H7 (cell line): Measurements from ENCODE around the gene P2RY2. TPM values are rescaled to one million over a fixed set of nuclear protein-coding genes. Genes with fewer than 3 reads are reported as not detected.

Experiments used
- DNase-seq: peaks from one replicate; pipeline ENCODE4 v3.0.0; 2012
- H3K27me3 ChIP-seq: 2 replicates; pipeline ENCODE4 v1.6.0; 2011; ENCODE audit warnings: mild to moderate bottlenecking, low read length; ENCODE audit not compliant: control insufficient read depth, insufficient read depth
- H3K36me3 ChIP-seq: replicated peaks from 2 replicates; pipeline ENCODE4 v1.5.1; 2011; ENCODE audit warnings: low read length; ENCODE audit not compliant: control insufficient read depth, insufficient read depth
- H3K4me3 ChIP-seq: 2 replicates; pipeline ENCODE4 v1.5.1; 2011; ENCODE audit warnings: low read depth, mild to moderate bottlenecking, control low read depth, low read length, moderate library complexity; ENCODE audit not compliant: insufficient read depth
- total RNA-seq: library from RNA; depleted of rRNA; stranded (reverse); fragments of >200 nt; shearing (Covaris generic); gene quantifications from 2 replicates; pipeline ENCODE4 v1.2.3, GENCODE V29; 2014

The P2RY2 gene
- total RNA-seq, 1 experiment from 2014 or later: 0.35 TPM

DNA sequence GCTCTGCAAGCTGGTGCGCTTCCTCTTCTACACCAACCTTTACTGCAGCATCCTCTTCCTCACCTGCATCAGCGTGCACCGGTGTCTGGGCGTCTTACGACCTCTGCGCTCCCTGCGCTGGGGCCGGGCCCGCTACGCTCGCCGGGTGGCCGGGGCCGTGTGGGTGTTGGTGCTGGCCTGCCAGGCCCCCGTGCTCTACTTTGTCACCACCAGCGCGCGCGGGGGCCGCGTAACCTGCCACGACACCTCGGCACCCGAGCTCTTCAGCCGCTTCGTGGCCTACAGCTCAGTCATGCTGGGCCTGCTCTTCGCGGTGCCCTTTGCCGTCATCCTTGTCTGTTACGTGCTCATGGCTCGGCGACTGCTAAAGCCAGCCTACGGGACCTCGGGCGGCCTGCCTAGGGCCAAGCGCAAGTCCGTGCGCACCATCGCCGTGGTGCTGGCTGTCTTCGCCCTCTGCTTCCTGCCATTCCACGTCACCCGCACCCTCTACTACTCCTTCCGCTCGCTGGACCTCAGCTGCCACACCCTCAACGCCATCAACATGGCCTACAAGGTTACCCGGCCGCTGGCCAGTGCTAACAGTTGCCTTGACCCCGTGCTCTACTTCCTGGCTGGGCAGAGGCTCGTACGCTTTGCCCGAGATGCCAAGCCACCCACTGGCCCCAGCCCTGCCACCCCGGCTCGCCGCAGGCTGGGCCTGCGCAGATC is 16.5 kb downstream of the P2RY2 start:
- H3K27me3 ChIP-seq: no peaks in the 10 kb centered on the region
- no peak overlapping the region for H3K4me3 ChIP-seq
- DNase-seq: no peak
- no peaks in the 10 kb centered on the region for H3K36me3 ChIP-seq

DNA sequence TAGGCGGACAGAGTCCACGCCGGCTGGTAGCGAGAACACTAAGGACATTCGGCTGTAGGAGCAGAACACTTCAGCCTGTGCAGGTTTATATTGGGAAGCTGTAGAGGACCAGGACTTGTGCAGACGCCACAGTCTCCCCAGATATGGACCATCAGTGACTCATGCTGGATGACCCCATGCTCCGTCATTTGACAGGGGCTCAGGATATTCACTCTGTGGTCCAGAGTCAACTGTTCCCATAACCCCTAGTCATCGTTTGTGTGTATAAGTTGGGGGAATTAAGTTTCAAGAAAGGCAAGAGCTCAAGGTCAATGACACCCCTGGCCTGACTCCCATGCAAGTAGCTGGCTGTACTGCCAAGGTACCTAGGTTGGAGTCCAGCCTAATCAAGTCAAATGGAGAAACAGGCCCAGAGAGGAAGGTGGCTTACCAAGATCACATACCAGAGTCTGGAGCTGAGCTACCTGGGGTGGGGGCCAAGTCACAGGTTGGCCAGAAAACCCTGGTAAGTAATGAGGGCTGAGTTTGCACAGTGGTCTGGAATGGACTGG is 17.2 kb downstream of the P2RY2 start:
- DNase-seq: no peak
- Histone ChIP-seq H3K36me3 (no peaks in the 10 kb centered on the region), H3K4me3 (no peak overlapping the region), H3K27me3 (no peaks in the 10 kb centered on the region)

DNA sequence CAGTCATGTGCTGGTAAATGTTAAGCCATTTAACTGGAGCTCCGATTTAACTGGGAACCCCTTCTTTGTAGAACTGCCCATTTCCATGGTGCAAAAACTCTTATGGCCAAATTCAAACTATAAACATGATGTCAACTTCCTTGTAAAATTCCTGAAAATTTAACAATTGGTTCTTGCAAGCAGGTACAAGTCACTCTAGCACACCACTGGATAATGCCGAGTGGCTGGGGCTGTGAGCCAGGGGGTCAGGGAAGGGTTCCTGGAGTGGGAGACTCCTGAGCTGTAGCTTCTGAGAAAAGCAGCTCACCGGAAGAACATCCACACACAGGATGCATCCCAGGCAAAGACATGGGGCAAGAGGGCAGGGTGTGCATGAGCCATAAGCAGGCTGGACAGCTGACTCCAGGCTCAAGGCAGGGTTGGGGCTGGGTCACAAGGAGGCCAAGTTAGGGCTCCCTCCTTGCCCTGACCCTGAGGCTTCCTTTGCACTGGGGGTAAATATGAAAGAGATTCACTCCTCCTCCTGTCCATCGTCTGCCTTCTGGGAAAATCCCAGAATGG is 18.2 kb downstream of the P2RY2 start:
- DNase-seq: no peak
- Histone ChIP-seq H3K36me3 (no peaks in the 10 kb centered on the region), H3K27me3 (no peaks in the 10 kb centered on the region), H3K4me3 (no peak overlapping the region)

DNA sequence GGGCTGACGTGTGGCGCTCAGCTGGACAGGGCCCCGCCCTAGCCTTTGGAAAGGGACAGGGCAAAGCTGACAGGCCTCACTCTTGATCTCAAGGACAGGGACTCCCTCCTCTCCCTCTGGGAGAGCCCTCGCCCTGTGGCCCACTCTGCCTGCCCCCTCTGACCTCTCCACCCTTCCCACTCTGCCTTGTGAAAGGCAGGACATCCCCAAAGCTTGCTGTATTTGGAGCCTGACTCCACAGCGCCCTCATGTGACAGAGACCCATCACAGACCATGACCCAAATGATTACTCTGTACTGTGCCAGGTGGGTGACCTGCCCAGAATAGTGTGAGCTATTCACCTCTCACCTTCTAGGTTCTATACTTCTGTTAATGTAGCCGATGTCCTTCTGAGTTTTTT is 18.8 kb downstream of the P2RY2 start:
- H3K36me3 ChIP-seq: no peaks in the 10 kb centered on the region
- H3K4me3 ChIP-seq: no peak overlapping the region
- no peaks in the 10 kb centered on the region for H3K27me3 ChIP-seq
- DNase-seq: peak; percentile 90

DNA sequence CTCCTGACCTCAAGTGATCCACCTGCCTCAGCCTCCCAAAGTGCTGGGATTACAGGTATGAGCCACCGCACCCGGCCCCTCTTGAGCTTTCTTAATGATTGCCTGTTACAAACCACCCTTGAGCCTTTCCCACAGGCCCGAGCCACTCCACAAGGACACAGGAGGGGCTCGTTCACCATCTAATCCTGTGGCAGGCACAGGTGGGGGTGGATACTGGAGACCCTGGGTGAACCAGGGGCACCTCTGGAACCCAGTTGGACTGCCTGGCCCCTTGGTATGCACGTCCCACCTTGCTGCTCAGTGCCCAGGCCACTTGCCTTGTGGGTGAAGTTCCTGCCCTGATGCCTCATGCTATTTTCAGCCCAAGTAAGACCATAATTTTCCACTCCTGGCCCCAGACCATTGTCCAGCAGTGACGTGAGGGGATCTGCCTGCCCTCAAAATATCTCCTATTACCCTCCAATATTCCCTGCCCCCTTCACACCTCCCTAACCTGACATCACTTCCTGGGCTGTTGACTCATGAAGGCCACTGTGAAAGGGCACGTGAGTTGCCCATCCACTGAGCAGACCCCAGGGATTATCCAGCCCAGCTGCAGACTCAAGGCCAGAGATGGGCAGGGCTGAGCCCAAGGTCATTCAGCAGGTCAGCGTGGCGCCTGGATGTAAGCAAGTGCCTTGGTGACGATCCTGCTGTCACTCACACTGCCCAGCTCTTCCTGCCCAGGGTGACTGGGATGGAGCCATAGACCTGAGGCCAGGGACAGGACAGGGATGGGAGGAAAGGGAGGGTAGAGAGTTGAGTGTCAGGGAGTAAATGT is 19.6 kb downstream of the P2RY2 start:
- Histone ChIP-seq H3K4me3 (no peak overlapping the region), H3K27me3 (no peaks in the 10 kb centered on the region)
- DNase-seq: no peak

DNA sequence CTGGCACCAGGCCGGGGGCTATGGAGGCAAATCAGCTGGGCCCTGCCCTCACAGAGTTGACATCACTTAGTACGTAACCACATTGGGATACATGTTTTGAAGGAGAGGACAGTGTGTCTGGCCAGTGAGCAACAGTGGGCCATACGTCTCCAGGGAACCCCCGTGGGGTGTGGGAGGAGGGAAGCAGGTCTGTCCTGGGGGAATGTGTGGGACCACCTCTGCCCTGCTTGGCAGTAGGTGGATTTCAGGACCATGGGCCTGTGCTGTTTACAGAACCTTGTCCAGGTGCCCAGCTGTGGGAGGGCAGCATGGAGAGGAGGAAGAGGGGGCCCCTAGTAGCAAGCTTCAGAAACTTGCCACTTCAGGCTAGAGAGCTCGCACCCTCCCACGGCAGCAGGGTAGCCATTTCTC is 21.0 kb downstream of the P2RY2 start:
- H3K36me3 ChIP-seq: no peaks in the 10 kb centered on the region
- no peak for DNase-seq
- H3K4me3 ChIP-seq: no peak overlapping the region
- no peaks in the 10 kb centered on the region for H3K27me3 ChIP-seq

More for the DNA sequence above, 19.6 kb downstream of the P2RY2 start:
- H3K36me3 ChIP-seq: no peaks in the 10 kb centered on the region

DNA sequence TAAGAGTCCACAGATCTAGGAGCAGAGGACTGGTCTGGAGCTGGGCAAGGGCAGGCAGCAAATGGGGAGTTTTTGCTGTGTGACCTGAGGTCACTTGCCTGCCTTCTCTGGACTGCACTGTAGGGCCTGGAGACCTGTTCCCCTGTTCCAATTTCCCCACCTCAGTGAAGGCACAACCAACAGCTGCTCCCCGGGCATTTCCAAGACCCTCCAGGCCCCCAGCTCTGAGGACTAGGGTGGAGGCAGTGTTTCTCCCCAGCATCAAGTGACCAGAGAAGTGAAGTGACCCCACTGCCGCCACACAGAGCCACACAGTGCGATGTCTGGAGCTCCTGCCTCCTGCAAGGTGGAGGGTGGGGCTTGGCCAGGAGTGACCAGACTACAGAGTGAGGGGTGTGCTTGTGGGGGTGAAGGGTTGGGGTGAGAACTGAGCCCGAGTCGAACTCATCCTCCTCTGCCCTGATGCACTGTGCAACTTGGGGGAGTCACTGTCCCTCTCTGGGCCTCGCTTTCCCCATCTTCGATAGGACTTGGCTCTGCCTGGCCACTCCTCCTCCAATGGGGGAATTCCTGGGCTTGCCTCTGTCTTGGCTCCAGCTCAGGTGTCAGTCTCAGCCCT is 21.6 kb downstream of the P2RY2 start:
- Histone ChIP-seq H3K36me3 (no peaks in the 10 kb centered on the region), H3K4me3 (no peak overlapping the region), H3K27me3 (no peaks in the 10 kb centered on the region)
- no peak for DNase-seq

DNA sequence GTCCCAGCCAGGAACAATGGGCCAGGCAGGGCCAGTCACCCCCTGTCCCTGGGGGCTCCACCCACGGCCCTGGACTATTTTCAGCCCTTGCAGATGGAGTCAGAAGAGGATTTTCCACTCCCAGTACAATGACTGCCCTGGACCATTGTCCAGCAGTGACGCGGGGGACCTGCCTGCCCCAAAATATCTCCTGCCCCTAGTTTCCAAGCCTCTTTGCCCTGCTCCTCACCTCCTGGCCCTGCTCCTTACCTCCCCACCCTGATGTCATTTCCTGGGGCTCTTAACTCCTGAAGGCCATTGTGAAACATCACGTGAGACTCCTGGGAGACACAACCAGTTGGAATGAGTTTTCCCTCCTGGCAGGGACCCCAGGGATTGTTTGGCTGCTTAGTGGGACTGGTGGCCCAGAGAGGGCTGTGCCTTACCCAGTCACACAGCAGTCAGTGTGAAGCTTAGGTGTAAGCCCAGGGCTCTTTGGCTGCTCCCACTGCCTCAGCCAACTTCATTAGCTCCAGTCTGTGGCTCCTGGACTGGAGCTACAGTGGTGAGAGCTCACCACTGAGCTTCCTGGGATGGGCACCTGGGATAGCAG is 22.2 kb downstream of the P2RY2 start:
- Histone ChIP-seq H3K36me3 (no peaks in the 10 kb centered on the region), H3K27me3 (no peaks in the 10 kb centered on the region), H3K4me3 (no peak overlapping the region)
- no peak for DNase-seq

DNA sequence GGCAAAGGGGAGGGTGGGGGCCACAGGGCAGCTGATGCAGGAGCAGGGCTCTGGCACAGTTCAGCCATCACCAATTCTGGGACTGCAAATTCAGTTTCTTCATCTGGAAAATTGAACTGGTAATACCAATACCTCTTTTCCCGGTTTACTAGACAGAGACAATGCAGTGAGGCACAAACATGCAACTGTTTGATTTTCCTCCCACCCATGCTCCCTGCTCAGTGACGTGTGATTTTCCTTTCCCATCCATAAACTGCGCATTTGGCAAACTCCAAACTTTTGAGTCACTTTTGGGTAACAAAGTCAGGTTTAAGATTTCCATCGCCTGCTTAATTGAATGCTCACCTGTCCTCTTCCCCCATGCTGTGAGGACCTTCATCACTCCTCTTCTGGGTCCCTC is 23.2 kb downstream of the P2RY2 start:
- Histone ChIP-seq H3K27me3 (no peaks in the 10 kb centered on the region), H3K36me3 (no peaks in the 10 kb centered on the region), H3K4me3 (no peak overlapping the region)
- DNase-seq: no peak

DNA sequence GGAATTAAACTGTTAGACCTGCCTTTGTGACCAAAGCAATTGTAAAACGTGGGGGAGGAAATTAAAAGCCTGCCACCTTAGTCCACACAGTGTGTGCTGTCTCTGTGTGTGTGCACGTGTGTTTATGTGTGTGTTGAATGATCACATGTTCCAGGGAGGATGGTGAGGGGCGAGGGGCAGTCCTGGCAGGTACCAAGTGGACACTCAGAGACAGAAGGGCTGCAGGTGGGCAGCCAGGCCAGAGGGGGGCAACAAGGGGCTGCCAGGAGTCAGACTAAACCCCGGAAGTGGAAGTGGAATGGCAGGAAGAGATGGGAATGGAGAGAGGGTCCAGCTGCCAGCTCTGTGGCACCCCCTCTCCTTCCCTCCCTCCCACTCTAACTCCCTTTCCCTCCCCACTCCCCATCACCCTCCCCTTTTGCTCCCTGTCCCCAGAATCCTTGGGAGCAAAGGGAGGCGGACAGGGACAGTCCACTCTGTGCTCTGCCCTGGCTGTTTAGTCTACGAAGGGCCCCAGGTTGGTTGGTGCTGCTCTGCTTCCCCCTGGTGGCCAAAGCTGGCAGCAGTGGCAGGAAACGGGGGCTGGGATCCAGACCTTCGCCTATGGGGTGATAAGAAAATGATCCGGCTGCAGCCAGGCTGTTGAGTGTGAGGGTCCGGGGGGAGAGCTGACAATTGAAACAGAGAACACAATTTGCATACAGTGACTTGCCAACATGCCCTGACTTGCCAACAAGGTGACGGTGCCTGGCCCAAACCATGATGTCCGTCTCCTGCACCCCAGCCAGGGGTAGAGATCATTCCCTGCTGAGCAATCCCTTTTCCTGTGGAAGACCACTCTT is 24.4 kb downstream of the P2RY2 start:
- DNase-seq: peak; percentile 86
- peak overlapping the region; percentile 34; the same call in 1 of the 2 replicates for H3K4me3 ChIP-seq
- H3K36me3 ChIP-seq: no peaks in the 10 kb centered on the region
- no peaks in the 10 kb centered on the region for H3K27me3 ChIP-seq

DNA sequence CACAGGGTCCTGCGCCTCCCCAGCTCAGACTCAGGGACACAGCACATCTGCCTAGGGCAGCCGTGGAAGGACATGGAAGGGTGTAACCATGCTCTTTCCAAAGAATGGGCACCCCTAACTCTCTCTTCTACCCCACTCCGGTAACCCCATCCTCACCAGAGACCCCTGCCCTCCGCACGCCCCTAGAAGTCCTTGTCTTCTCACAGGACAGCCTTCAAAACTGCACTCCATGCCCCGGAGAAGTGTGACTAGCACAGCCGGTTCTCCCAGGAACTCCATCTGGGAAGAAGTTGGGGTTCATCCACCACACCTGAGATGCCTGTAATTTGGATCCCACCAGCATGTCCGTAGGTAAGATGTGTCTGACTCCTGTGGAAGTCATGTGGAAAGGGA is 25.0 kb downstream of the P2RY2 start:
- no peak for DNase-seq
- Histone ChIP-seq H3K27me3 (no peaks in the 10 kb centered on the region), H3K4me3 (no peak overlapping the region), H3K36me3 (no peaks in the 10 kb centered on the region)

DNA sequence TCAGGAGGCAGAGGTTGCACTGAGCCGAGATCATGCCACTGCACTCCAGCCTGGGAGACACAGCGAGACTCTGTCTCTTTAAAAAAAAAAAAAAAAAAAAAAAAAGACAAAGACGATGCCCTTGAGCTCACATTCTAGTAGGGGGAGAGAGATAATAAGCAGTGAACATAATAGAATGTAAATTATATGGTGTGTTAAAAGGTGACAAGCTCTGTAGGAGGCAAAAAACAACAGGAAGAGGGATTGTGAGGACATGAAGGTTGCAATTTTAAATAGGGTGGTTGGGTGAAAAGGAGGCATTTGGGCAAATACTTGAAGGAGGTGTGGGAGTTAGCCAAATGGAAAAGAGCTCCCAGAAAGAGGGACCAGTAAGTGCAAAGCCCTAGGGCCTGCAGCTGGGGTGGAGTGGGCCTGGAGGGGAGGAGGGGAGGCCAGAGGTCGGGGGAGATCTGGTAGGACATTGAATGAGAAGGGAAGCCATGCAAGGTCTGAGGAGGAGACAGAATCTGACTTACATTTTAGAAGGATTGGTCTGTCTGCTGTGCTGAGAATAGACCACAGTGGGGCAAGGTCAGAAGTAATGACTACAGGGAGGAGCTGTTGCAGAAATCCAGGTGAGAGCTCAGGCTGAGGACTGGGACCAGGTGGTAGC is 26.6 kb downstream of the P2RY2 start:
- DNase-seq: no peak
- no peak overlapping the region for H3K4me3 ChIP-seq
- no peaks in the 10 kb centered on the region for H3K27me3 ChIP-seq
- H3K36me3 ChIP-seq: no peaks in the 10 kb centered on the region

DNA sequence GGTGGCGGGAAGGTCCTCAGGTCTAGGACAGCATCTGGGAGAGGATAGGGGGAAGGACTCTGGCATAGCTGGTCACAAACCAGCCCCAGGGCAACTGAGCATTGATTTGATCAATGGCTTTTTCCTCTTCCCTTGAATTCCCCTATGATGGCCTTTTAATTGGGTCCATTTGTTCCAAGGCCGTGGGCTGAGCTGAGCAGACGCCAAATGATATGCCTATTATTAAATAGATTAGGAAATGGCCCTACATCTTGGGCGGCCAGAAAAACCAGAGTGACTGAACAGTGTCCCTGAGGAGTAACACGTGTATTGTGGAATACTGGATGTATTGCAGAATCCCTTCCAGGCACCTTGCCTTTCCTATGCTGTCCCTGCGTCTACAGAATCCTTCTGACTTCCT is 27.4 kb downstream of the P2RY2 start:
- no peaks in the 10 kb centered on the region for H3K36me3 ChIP-seq
- no peak for DNase-seq
- no peaks in the 10 kb centered on the region for H3K27me3 ChIP-seq
- no peak overlapping the region for H3K4me3 ChIP-seq
